Activated CD8-positive, alpha-beta T cell treated with anti-CD3 and anti-CD28 coated beads for 36 hours (primary cell): ENCODE results near the gene LRIG1. TPM values are rescaled to one million over a fixed set of nuclear protein-coding genes. Genes with fewer than 3 reads are reported as not detected.
A peak's percentile ranks its signal among the peaks of the same experiment; 100 is the strongest.

ENCODE experiments used
- ATAC-seq: fragments of 200-7000 bp; cut with Tn5 transposase; one replicate; pipeline ENCODE4 v1.10.0; 2021; ENCODE audit warnings: mild to moderate bottlenecking, moderate library complexity
- CTCF ChIA-PET: fragments of 350-600 bp; sonication (Branson Sonifier 250); formaldehyde crosslinking; loops from one replicate; lab custom pipeline; 2021; ENCODE audit warnings: antibody characterized with exemption; lab: Charles Lee
- POLR2A ChIA-PET: fragments of 350-600 bp; sonication (Branson Sonifier 250); formaldehyde crosslinking; loops from one replicate; lab custom pipeline; 2021; ENCODE audit warnings: antibody characterized with exemption; lab: Charles Lee
- DNase-seq: peaks from one replicate; pipeline ENCODE4 v3.0.0-alpha.2; 2020
- H3K27ac Mint-ChIP-seq: one replicate; pipeline ENCODE4 v1.8.0; 2021; ENCODE audit warnings: mild to moderate bottlenecking, mixed read lengths
- H3K27me3 Mint-ChIP-seq: one replicate; pipeline ENCODE4 v1.8.0; 2021; ENCODE audit warnings: mixed read lengths
- H3K36me3 Mint-ChIP-seq: one replicate; pipeline ENCODE4 v1.8.0; 2021; ENCODE audit warnings: low read depth, mixed read lengths
- H3K4me1 Mint-ChIP-seq: one replicate; pipeline ENCODE4 v1.8.0; 2021; ENCODE audit warnings: low read depth, mixed read lengths
- H3K4me3 Mint-ChIP-seq: one replicate; pipeline ENCODE4 v1.8.0; 2021; ENCODE audit warnings: mild to moderate bottlenecking, moderate library complexity, mixed read lengths
- H3K9me3 Mint-ChIP-seq: one replicate; pipeline ENCODE4 v1.8.0; 2021; ENCODE audit warnings: mixed read lengths
- CTCF ChIP-seq: fragments of 200-600 bp; IDR thresholded peaks from one replicate; pipeline ENCODE4 v1.8.0; 2022; ENCODE audit warnings: antibody characterized with exemption, mild to moderate bottlenecking
- intact Hi-C: fragments of 100-400 bp; cut with micrococcal nuclease; formaldehyde crosslinking; loops from one replicate; pipeline ENCODE4 v1.10.0; 2022
- total RNA-seq, 2 experiments: library from RNA; stranded (reverse); gene quantifications; one replicate each; pipeline ENCODE4 v1.2.3, GENCODE V29; 2021

LRIG1 gene
- total RNA-seq, 2 experiments from 2014 or later = 12.7 to 13.0 TPM

- ChIA-PET POLR2A (no interaction called here), CTCF (no interaction called here)
- H3K36me3 Mint-ChIP-seq = no peaks in the 10 kb centered on the region
Measured at GRCh38 chr3:66442254-66443117, 58.3 kb downstream of the LRIG1 start.

DNA sequence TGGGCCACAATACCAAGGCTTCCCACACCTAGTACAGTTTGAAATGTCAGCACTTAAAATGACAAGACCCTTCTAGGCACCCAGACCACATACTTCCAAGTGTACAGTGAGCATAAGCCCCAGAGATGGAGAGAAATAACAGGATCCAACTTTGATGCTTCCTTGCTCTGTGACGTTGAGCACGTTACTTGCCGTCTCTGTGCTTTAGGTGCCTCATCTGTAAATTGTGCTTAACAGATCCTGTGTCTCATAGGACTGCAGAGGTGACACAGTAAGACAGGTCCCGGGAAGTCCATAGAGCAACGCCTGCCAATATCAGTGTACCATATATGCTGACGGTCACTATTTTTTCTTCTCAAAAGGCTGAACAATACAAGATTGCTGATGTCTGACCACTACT, 59.1 kb downstream of the LRIG1 start:
- intact Hi-C loops = no loop called here
- Mint-ChIP-seq H3K27me3 (no peaks in the 10 kb centered on the region), H3K27ac (no peak overlapping the region), H3K4me3 (no peak overlapping the region), H3K4me1 (peaks cover 15% of the 10 kb centered on the region), H3K36me3 (no peaks in the 10 kb centered on the region), H3K9me3 (no peaks in the 10 kb centered on the region)
- ChIA-PET CTCF (no interaction called here), POLR2A (no interaction called here)
- DNase-seq (no peak), ATAC-seq (no peak)
- no peak for TF ChIP-seq CTCF

More at GRCh38 chr3:66442254-66443117, 58.3 kb downstream of the LRIG1 start:
- intact Hi-C loops = no loop called here
- DNase-seq = no peak
- TF ChIP-seq CTCF = no peak
- Mint-ChIP-seq H3K4me3 (no peak overlapping the region), H3K27me3 (no peaks in the 10 kb centered on the region), H3K27ac (no peak overlapping the region), H3K9me3 (no peaks in the 10 kb centered on the region), H3K4me1 (peaks cover 15% of the 10 kb centered on the region)
- ATAC-seq = no peak

- ChIA-PET POLR2A (no interaction called here), CTCF (no interaction called here)
- no peak for TF ChIP-seq CTCF
- no peak overlapping the region for H3K27ac Mint-ChIP-seq
- H3K9me3 Mint-ChIP-seq = no peaks in the 10 kb centered on the region
- H3K27me3 Mint-ChIP-seq = no peaks in the 10 kb centered on the region
- ATAC-seq (no peak), DNase-seq (no peak)
- H3K4me1 Mint-ChIP-seq = peaks cover 17% of the 10 kb centered on the region
- intact Hi-C loops = no loop called here
- no peaks in the 10 kb centered on the region for H3K36me3 Mint-ChIP-seq
- H3K4me3 Mint-ChIP-seq = no peak overlapping the region
Measured at GRCh38 chr3:66441129-66441528, 59.7 kb downstream of the LRIG1 start.

- DNase-seq (peak; percentile 19), ATAC-seq (no peak)
- CTCF ChIA-PET = no interaction called here
- Mint-ChIP-seq H3K4me1 (peaks cover 17% of the 10 kb centered on the region), H3K36me3 (peaks cover under 1% of the 10 kb centered on the region), H3K9me3 (no peaks in the 10 kb centered on the region), H3K27ac (no peak overlapping the region), H3K27me3 (no peaks in the 10 kb centered on the region), H3K4me3 (no peak overlapping the region)
- POLR2A ChIA-PET = no interaction called here
- TF ChIP-seq CTCF = no peak
- intact Hi-C loops = no loop called here
Measured at GRCh38 chr3:66439666-66440344, 61.0 kb downstream of the LRIG1 start.

GRCh38 chr3:66438046-66438445, 62.8 kb downstream of the LRIG1 start:
- Mint-ChIP-seq H3K4me1 (peaks cover 26% of the 10 kb centered on the region), H3K36me3 (peaks cover 2% of the 10 kb centered on the region), H3K27ac (no peak overlapping the region), H3K4me3 (no peak overlapping the region), H3K27me3 (no peaks in the 10 kb centered on the region), H3K9me3 (no peaks in the 10 kb centered on the region)
- DNase-seq (no peak), ATAC-seq (no peak)
- intact Hi-C loops = no loop called here
- TF ChIP-seq CTCF = no peak
- CTCF ChIA-PET = no interaction called here
- POLR2A ChIA-PET = no interaction called here
